ENCODE results near the gene CDCA4.
"Not testable (repeated sequence)": the region's sequence is repeated elsewhere in the genome, so short reads cannot be mapped to it uniquely, and the experiment has no call there.

The CDCA4 gene

DNA sequence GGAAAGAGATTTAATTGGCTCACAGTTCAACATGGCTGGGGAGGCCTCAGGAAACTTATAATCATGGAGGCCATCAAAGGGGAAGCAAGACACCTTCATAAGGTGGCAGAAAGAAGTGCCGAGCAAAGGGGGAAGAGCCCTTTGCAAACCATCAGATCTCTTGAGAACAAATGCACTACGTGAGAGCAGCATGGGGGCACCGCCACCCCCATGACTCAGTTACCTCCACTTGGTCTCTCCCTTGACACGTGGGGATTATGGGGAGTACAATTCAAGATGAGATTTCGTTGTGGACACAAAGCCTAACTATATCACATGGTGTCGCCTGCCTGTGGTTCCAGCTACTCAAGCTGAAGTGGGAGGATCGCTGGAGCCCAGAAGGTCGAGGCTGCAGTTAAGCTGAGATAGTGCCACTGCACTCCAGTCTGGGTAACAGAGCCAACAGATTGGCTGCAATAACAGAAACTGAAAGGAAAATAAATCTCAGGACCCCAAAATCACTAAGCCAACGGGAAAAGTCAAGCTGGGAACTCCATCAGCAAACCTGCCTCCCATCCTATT, 10.0 kb upstream of the CDCA4 start:
- no peak for DNase-seq

DNA sequence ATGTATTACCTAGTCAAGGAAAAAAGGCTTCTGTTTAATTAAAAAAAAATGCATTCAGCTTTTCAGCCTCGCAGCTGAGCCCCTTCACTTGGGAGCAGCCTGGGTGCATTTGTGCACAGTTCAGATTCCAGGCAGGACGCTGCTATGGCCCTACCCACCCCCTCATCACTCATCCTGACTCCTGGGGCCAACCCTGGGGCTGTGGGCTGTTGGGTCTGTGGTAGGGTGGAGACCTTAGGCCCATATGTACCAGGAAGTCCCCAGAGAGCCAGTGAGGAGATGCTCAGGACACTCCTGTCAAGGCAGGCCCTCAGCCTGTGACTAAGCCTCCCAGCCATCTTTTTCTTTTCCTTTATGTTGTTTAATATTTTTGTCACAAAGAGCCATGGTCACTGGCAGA, 9.3 kb upstream of the CDCA4 start:
- DNase-seq, result no peak

DNA sequence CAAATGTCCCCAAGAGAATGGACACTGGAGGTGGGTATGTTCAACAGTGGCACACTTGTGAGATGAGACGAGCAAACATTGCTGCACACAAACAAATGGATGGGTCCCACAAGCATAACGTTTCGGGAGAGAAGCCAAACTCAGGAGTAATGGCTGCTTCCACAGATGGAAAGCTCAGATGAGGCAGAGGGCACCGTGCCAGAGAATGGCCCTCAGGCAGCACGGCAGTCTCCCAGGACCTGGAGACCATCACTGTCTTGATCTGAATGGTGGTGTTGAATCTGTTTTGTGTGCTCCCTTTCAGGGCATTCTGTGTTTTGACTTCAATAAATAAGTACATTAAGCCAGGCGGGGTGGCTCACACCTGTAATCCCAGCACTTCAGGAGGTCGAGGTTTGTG, 8.5 kb upstream of the CDCA4 start:
- no peak for DNase-seq

- no peak for DNase-seq
Observed at GRCh38 chr14:105028251-105028927, 7.5 kb upstream of the CDCA4 start.

- not testable (repeated sequence) for DNase-seq
Observed at GRCh38 chr14:105027718-105028117, 6.8 kb upstream of the CDCA4 start.

DNA sequence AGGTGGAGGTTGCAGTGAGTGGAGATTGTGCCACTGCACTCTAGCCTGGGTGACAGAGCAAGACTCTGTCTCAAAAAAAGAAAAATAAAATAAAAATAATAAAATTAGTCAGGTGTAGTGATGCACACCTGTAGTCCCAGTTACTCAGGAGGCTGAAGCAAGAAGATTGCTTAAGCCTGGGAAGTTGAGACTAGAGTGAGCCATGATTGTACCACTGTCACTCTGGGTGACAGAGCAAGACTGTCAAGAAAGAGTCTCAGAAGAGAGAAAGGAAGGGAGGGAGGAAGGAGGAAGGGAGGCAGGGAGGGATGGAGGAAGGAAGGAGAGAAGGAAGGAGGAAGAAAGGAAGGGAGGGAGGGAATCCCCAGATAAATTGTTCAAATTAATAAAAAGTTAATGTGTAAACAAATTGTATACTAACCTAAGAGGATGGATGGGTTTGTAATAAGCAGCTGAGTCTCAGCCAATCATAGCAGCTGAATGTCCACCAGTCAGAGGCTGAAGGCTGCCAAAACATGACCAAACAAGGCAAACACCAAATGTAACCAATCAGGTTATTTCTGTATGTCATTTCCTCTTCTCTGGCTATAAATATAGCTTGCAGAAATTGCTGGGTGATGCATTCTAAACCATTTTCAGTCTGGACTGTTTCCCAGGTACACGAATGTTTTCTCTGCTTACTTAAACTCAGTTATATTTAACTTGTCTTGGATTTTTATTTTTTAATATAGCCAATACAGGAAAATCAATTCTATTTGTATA, 6.1 kb upstream of the CDCA4 start:
- peak; percentile 32 for DNase-seq

GRCh38 chr14:105026033-105026785, 5.3 kb upstream of the CDCA4 start:
- DNase-seq, result peak; percentile 90

DNA sequence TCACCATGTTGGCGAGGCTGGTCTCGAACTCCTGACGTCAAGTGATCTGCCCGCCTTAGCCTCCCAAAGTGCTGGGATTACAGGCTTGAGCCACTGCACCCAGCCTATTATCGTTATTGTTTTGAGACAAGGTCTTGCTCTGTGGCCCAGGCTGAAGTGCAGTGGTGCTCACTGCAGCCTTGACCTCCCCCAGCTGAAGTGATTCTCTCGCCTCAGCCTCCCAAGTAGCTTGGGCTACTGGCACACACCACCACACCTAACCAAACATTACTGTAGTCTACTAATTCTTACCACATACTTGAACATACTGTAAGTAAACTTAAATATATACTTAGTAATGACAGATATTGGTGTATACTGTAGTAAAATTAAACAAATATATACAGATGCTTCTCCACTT, 4.5 kb upstream of the CDCA4 start:
- DNase-seq, result no peak

DNA sequence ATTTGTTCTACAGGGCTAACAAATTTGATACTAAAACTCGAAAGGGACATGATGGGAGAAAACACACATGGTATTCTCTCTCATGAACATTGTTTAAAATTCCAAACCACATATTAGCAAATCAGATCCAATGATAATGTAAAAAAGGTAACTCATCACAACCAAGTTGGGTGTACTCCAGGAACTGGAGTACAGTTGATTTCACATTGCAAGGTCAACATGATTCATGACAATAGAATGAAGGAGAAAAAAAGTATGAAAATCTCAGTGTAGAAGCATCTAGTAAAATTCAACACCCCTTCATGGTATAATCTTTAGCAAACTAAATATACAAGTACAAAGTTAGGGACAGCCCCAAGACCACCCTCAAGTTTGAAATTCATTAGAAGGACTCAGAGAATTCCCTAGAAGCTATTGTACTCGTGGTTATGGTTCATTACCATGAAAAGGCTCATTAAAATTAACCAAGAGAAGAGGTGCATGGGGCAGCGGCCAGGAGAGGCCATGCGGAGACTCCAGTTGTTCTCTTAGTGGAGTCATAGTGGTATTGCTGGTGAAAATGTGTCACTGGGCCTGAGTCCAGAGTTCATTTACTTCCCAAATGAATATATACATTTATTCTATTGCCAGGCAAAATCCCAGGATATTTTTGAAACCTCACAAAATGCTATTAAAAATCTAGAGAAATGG, 3.1 kb upstream of the CDCA4 start:
- no peak for DNase-seq

GRCh38 chr14:105023144-105023543, 2.3 kb upstream of the CDCA4 start:
- DNase-seq, result no peak

DNA sequence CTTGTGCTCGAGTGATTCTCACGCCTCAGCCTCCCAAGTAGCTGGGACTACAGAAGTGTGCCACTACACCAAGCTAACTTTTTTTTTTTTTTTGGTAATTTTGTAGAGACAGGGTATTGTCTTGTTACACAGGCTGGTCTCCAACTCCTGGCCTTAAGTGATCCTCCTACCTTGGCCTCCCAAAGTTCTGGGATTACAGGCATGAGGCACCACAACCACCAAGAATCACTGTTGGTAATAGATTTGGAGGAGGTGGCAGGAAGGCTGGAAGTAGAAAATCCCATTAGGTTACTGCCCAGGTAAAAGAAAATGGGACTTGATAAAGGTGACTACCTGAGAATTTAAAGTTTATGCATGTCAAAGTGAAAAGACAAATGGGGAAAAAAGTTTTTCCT, 1.4 kb upstream of the CDCA4 start:
- DNase-seq, result no peak

DNA sequence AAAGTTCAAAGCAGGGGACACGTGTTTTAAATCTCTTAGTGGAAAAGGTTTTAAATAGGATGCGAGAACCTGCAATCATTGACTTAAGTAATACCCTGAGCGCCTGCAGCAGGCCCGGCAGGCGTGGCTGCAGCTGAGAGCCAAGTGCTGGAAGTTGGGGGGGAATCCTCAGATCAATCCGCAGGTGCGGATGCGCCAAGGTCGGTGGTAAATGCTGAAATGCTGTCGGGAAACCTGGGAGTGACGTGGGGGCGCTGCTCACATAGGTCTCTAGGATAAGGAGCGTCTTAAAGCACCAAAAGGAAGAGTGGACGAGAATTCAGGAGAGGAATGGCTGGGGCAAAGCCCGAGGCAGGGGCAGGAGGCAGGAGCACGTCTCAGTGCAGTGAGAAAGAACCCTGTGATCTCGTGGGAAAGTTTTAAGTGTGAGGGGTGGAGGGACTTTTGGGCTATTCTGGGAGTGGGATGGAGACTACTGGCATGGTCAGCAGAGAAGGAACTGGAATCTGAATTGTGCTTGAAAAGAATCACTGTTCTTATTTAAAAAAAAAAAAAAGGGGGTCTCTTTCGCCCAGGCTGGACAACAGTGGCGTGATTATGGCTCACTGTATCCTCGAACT, 883 bp upstream of the CDCA4 start:
- peak; percentile 58 for DNase-seq

- DNase-seq, result peak; percentile 58
Observed at GRCh38 chr14:105019861-105020814, 745 bp downstream of the CDCA4 start.

DNA sequence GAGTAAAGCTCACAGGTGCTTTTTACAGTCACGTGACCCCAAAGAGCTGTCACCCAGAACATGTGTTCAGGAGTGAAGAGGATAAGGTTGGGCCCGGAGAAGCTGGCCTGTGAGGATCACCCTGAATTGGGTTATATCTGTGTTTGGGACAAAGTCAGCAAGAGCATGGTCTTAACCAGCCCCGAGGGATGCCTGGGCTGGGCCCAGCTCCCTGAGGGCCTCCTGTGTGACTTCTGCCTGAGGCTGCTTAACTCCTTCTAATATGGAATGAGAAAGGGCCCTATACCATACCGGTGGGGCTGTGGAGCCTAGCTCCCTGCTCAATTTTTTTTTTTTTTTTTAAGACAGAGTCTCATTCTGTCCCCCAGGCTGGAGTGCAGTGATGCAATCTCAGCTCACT, 2.5 kb downstream of the CDCA4 start:
- no peak for DNase-seq

DNA sequence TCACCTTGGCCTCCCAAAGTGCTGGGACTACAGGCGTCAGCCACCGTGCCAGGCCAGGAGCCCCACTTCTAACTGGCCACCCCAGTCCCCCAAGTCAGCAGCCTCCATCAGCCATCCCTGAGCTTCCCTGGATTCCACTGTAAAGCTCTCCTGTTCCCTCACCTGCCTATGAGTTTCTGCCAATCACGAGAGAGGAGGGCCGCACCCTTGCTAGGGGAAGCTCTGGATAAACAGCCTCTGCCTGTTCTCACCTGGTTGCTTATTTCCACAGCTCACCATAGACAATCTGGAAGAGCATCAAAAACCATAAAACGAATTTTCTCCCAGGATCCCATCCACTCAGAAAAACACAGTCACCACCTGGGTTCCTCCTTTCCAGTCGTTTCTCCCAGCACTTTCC, 5.0 kb downstream of the CDCA4 start:
- no peak for DNase-seq

GRCh38 chr14:105015242-105015641, 5.6 kb downstream of the CDCA4 start:
- peak; percentile 27 for DNase-seq

GRCh38 chr14:105014631-105015030, 6.3 kb downstream of the CDCA4 start:
- no peak for DNase-seq

DNA sequence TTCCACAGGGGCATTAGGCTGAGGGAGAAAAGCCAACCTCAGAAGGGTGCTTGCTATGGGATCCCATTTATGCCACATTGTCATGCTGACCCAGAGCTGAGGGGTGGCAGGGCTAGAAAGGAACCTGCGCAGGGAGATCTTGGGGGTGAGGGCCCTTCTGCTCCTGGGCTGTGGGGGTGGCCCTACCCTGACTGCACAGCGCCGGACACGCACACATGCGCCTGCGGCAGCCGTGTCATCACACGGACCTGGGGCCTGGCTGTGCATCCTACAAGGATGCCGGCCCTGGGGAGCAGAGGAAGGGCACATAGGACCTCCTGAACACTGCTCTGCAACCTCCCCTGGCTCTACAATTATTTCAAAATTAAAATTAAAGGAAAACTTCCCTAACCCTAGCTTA, 6.9 kb downstream of the CDCA4 start:
- DNase-seq, result no peak

GRCh38 chr14:105013150-105013785, 7.6 kb downstream of the CDCA4 start:
- DNase-seq, result no peak

- no peak for DNase-seq
Observed at GRCh38 chr14:105012171-105012985, 8.5 kb downstream of the CDCA4 start.

Data from activated CD4-positive, alpha-beta T cell treated with anti-CD3 and anti-CD28 coated beads, Interleukin-2, Interleukin-6, amounts not matched to agents 100 ng/mL and 50 ng/mL, durations not matched to agents 16 hours and 8 hours (primary cell).